Peyer's patch (tissue), 4 donors: ENCODE results near the gene SLC9A8.

ENCODE experiments used
- POLR2A ChIP-seq, 2 donors: fragments of 450-650 bp; IDR thresholded peaks; one replicate each; pipeline ENCODE4 v1.5.1; 2017; ENCODE audit warnings: antibody characterized with exemption in 2 of 2, mild to moderate bottlenecking in 2 of 2, moderate library complexity in 2 of 2
- TF ChIP-seq, protein P1 (sequence below), 6 experiments: fragments of 450-650 bp in 4 of 6; fragments of 200-600 bp in 2 of 6; sonication (generic) in 1 of 6; IDR thresholded peaks; one replicate each; pipeline ENCODE4 v1.5.1; 2017 to 2019; ENCODE audit warnings: antibody characterized with exemption in 6 of 6, mild to moderate bottlenecking in 3 of 6, moderate library complexity in 1 of 6

- TF ChIP-seq, protein P1, sequence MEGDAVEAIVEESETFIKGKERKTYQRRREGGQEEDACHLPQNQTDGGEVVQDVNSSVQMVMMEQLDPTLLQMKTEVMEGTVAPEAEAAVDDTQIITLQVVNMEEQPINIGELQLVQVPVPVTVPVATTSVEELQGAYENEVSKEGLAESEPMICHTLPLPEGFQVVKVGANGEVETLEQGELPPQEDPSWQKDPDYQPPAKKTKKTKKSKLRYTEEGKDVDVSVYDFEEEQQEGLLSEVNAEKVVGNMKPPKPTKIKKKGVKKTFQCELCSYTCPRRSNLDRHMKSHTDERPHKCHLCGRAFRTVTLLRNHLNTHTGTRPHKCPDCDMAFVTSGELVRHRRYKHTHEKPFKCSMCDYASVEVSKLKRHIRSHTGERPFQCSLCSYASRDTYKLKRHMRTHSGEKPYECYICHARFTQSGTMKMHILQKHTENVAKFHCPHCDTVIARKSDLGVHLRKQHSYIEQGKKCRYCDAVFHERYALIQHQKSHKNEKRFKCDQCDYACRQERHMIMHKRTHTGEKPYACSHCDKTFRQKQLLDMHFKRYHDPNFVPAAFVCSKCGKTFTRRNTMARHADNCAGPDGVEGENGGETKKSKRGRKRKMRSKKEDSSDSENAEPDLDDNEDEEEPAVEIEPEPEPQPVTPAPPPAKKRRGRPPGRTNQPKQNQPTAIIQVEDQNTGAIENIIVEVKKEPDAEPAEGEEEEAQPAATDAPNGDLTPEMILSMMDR (IDR thresholded peaks at IDR 0.05) = no peak
- no peak for TF ChIP-seq POLR2A (IDR thresholded peaks at IDR 0.05)
These were observed 79.6 kb downstream of the SLC9A8 start for GRCh38 chr20:49892260-49892659.
